Stomach (tissue), 9 donors: Measurements from ENCODE around the gene SEMA4D. TPM values are rescaled to one million over a fixed set of nuclear protein-coding genes. Genes with fewer than 3 reads are reported as not detected.

Source experiments
- DNase-seq, 2 donors: peaks; one replicate each; pipeline versions ENCODE4 v3.0.0 to v3.0.0-alpha.2; 2013 to 2019
- H3K27ac ChIP-seq, 5 donors: fragments of 200-600 bp in 4 of 5; sonication (generic) in 4 of 5; one replicate each; pipeline ENCODE4 v1.5.1; 2013 to 2019; ENCODE audit warnings: mild to moderate bottlenecking in 1 of 5, moderate library complexity in 1 of 5
- H3K27me3 ChIP-seq, 3 donors: fragments of 200-600 bp; sonication (generic); one replicate each; pipeline ENCODE4 v1.5.1; 2017 to 2019; ENCODE audit warnings: mixed run types in 1 of 3
- H3K36me3 ChIP-seq, 4 donors: fragments of 200-600 bp; sonication (generic); 1 replicate in 3 of 4; 2 replicates in 1 of 4; pipeline ENCODE4 v1.5.1; 2016 to 2019
- H3K4me1 ChIP-seq, 4 donors: fragments of 200-600 bp; sonication (generic); one replicate each; pipeline ENCODE4 v1.5.1; 2016 to 2019
- H3K4me3 ChIP-seq, 4 donors: fragments of 200-600 bp; sonication (generic) in 3 of 4; one replicate each; pipeline ENCODE4 v1.5.1; 2016 to 2019; ENCODE audit warnings: mild to moderate bottlenecking in 1 of 4
- H3K9me3 ChIP-seq, 4 donors: fragments of 200-600 bp; sonication (generic); one replicate each; pipeline ENCODE4 v1.5.1; 2016 to 2019
- EP300 ChIP-seq: sonication (generic); formaldehyde crosslinking; IDR thresholded peaks from one replicate; pipeline ENCODE4 v1.6.1; 2017; ENCODE audit warnings: antibody characterized with exemption
- POLR2A ChIP-seq, 4 donors: fragments of 450-650 bp; IDR thresholded peaks; one replicate each; pipeline ENCODE4 v1.6.1; 2016; ENCODE audit warnings: antibody characterized with exemption in 4 of 4, control low read depth in 2 of 4, mild to moderate bottlenecking in 1 of 4, moderate library complexity in 1 of 4
- POLR2AphosphoS5 ChIP-seq, 3 donors: sonication (generic); formaldehyde crosslinking; IDR thresholded peaks; one replicate each; pipeline ENCODE4 v1.6.1; 2016; ENCODE audit warnings: antibody characterized with exemption in 3 of 3
- WGBS, 5 donors: extraction: QIAGEN DNeasy Blood & Tissue Kit in 3 of 5; methylation state at CpG; one replicate each; pipeline versions ENCODE4 v1.1.5 to v1.1.7; 2013 to 2018; 5-methylcytosine and 5-hydroxymethylcytosine counted together
- intact Hi-C: fragments of 100-400 bp; cut with DNase I; formaldehyde crosslinking; loops from one replicate; pipeline ENCODE4 v1.15.1; 2023; ENCODE audit warnings: low total_unique reads
- polyA plus RNA-seq, 3 donors: library from polyadenylated mRNA; stranded (reverse); fragments of 200-250 nt; gene quantifications; one replicate each; pipeline ENCODE4 v1.2.3, GENCODE V29; 2013
- total RNA-seq, 5 donors: library from RNA; depleted of rRNA; stranded (reverse); fragments of >200 nt; gene quantifications; one replicate each; pipeline versions ENCODE4 v1.1.0 to v1.2.3, GENCODE V29; 2014 to 2016
- TF ChIP-seq, protein P1 (sequence below), 7 experiments: fragments of 450-650 bp in 4 of 7; fragments of 200-600 bp in 3 of 7; sonication (generic) in 3 of 7; IDR thresholded peaks; one replicate each; pipeline ENCODE4 v1.5.1; 2016 to 2019; ENCODE audit warnings: antibody characterized with exemption in 7 of 7, control low read depth in 2 of 7, mild to moderate bottlenecking in 1 of 7
- donor health status: healthy with polysubstance abuse.
- donor health status: Bipolar disorder and iron deficiency.
- donor health status: healthy.

SEMA4D gene
- total and polyA plus RNA-seq, 8 donors: 4.9 to 43.3 (median 12.5) TPM

GRCh38 chr9:89448381-89448780 is 49.5 kb downstream of the SEMA4D start:
- no peak for TF ChIP-seq POLR2A (IDR thresholded peaks at IDR 0.05)
- no peak for TF ChIP-seq EP300
- no peak for TF ChIP-seq POLR2AphosphoS5 (IDR thresholded peaks at IDR 0.05)
- TF ChIP-seq, protein P1, sequence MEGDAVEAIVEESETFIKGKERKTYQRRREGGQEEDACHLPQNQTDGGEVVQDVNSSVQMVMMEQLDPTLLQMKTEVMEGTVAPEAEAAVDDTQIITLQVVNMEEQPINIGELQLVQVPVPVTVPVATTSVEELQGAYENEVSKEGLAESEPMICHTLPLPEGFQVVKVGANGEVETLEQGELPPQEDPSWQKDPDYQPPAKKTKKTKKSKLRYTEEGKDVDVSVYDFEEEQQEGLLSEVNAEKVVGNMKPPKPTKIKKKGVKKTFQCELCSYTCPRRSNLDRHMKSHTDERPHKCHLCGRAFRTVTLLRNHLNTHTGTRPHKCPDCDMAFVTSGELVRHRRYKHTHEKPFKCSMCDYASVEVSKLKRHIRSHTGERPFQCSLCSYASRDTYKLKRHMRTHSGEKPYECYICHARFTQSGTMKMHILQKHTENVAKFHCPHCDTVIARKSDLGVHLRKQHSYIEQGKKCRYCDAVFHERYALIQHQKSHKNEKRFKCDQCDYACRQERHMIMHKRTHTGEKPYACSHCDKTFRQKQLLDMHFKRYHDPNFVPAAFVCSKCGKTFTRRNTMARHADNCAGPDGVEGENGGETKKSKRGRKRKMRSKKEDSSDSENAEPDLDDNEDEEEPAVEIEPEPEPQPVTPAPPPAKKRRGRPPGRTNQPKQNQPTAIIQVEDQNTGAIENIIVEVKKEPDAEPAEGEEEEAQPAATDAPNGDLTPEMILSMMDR (IDR thresholded peaks at IDR 0.05): no peak
- 64 to 81% (median 76%) methylated on average over 10 to 11 of the region's 11 CpGs for WGBS, 5 donors
- H3K4me1 ChIP-seq: peaks cover 17 to 50% (median 36%) of the 10 kb centered on the region in 4 donors

DNA sequence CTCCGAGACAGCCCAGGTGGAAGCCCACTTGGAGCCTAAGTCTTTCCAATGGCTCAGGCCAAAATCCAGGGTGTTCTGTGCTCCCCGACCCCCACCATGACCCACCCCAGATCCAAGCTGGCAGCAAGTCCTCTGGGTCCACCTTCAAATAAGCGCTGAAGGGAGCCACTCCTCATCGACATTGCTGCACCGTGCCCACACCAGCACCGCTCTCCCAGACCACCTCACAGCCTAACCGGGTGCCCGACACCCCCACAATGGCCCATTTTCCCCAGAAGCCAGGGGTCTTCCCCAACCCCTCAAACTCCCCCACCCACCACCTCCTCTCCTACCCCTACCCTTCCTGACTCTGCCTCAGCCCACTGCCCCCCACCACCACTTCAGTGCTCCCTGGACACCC is 50.5 kb downstream of the SEMA4D start:
- H3K27me3 ChIP-seq: no peaks in the 10 kb centered on the region
- no peaks in the 10 kb centered on the region for H3K9me3 ChIP-seq
- WGBS, 5 donors: 96 to 100% (median 99%) methylated on average over 8 of the region's 8 CpGs
- H3K36me3 ChIP-seq: peaks cover 0 to 15% (median 7%) of the 10 kb centered on the region in 4 donors
- no peak for TF ChIP-seq EP300
- intact Hi-C loops: no loop called here
- H3K4me1 ChIP-seq: peaks cover 17 to 60% (median 46%) of the 10 kb centered on the region in 4 donors
- DNase-seq: no peak
- H3K27ac ChIP-seq: no peak overlapping the region
- no peak overlapping the region for H3K4me3 ChIP-seq

More at GRCh38 chr9:89448381-89448780, 49.5 kb downstream of the SEMA4D start:
- intact Hi-C loops: no loop called here
- Histone ChIP-seq H3K4me3 (no peak overlapping the region), H3K9me3 (no peaks in the 10 kb centered on the region), H3K27me3 (no peaks in the 10 kb centered on the region), H3K27ac (no peak overlapping the region), H3K36me3 (peaks cover 0 to 19% (median 15%) of the 10 kb centered on the region in 4 donors)
- peak in 1 of 2 donors; percentile 51 for DNase-seq

DNA sequence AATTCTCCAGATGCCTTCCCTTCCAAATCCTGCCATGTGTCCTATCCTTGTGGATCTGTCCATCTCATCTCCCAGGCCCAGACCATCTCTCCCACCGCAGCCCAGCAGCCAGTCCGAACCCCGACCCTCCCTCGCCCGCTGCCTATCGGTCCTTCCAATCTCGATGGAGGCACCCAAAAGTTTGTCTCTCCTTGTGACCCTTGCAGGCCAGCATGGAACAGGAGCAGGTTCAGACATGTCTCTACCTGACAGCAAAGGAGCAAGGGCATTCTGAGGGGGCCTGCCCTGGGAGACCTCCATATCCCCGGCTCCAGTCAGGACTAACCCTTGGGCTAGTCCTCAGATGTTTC is 51.0 kb downstream of the SEMA4D start:
- Histone ChIP-seq H3K36me3 (peaks cover 0 to 15% (median 7%) of the 10 kb centered on the region in 4 donors), H3K27me3 (no peaks in the 10 kb centered on the region), H3K4me3 (no peak overlapping the region), H3K27ac (no peak overlapping the region), H3K9me3 (no peaks in the 10 kb centered on the region), H3K4me1 (peaks cover 22 to 65% (median 51%) of the 10 kb centered on the region in 4 donors)
- intact Hi-C loops: no loop called here
- no peak for DNase-seq
- TF ChIP-seq, protein P1 (IDR thresholded peaks at IDR 0.05): no peak
- TF ChIP-seq POLR2AphosphoS5 (IDR thresholded peaks at IDR 0.05) (no peak), EP300 (no peak), POLR2A (IDR thresholded peaks at IDR 0.05) (no peak)
- 91 to 99% (median 95%) methylated on average over 8 of the region's 8 CpGs for WGBS, 5 donors

GRCh38 chr9:89446261-89446960 is 51.5 kb downstream of the SEMA4D start:
- DNase-seq: no peak
- Histone ChIP-seq H3K27ac (peak overlapping the region in 2 of 5 donors; percentile 14 to 32), H3K4me3 (no peak overlapping the region), H3K4me1 (peaks cover 27 to 70% (median 56%) of the 10 kb centered on the region in 4 donors), H3K36me3 (peaks cover 0 to 15% (median 7%) of the 10 kb centered on the region in 4 donors), H3K9me3 (no peaks in the 10 kb centered on the region), H3K27me3 (no peaks in the 10 kb centered on the region)
- 76 to 92% (median 85%) methylated on average over 12 to 13 of the region's 13 CpGs for WGBS, 5 donors
- TF ChIP-seq POLR2A (IDR thresholded peaks at IDR 0.05) (no peak), POLR2AphosphoS5 (IDR thresholded peaks at IDR 0.05) (no peak), EP300 (no peak)
- TF ChIP-seq, protein P1 (IDR thresholded peaks at IDR 0.05): no peak
- intact Hi-C loops: no loop called here

DNA sequence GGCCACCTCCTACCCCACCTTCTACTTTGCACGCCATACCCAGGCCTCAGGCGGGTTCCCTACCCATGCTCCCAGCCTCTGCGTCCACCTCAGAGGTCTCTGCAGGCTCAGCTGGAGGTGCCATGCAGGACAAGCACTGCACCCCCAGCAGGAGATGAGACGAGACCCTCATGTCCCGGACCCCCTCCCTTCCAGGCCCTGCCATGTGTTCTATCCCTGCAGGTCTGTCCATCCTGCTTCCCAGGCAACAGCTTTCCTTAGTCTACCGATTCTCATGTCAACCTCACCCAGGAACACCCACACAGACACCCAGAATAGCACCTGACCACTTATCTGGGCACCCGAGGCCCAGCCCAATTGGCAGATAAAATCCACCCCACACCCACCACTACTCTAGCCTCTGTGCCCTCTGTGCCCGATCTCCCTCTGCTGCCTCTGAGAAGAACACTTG is 52.1 kb downstream of the SEMA4D start:
- Histone ChIP-seq H3K27ac (peak overlapping the region in 2 of 5 donors; percentile 14 to 32), H3K9me3 (no peaks in the 10 kb centered on the region), H3K36me3 (peaks cover 0 to 15% (median 7%) of the 10 kb centered on the region in 4 donors), H3K27me3 (no peaks in the 10 kb centered on the region), H3K4me1 (peaks cover 33 to 76% (median 62%) of the 10 kb centered on the region in 4 donors), H3K4me3 (no peak overlapping the region)
- no peak for TF ChIP-seq POLR2AphosphoS5 (IDR thresholded peaks at IDR 0.05)
- no peak for TF ChIP-seq POLR2A (IDR thresholded peaks at IDR 0.05)
- no peak for TF ChIP-seq EP300
- intact Hi-C loops: no loop called here
- no peak for DNase-seq
- 70 to 83% (median 72%) methylated on average over 8 of the region's 8 CpGs for whole genome bisulfite sequencing, 5 donors
